ENCODE data around the gene SETX.

DNA sequence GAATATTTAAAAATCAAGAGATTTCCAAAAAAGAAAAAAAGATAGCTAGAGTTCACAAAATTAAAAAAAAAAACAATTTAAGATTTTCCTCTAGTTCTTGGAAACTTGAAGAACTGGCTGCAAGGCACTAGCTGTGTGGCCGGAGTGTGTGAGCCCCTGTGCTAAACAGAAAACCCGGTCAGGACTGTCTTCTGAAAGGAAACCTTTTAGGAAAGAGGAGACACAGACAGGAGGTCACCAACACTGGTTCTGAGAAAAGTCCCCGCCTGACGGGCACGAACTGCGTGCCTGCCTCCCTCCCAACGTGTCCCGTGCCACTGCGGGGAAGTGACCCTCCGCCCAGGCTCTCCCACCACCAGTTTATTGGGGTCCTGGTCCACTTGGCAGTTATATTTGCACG is 36.7 kb upstream of the SETX start:
- TF ChIP-seq MAX (IDR thresholded peaks at IDR 0.05; ENCODE audit: low read depth, low read length) (no peak), POLR2A (IDR thresholded peaks at IDR 0.05; ENCODE audit: extremely low read depth, insufficient read length) (no peak)
